GM18867 (cell line): ENCODE measurements around the gene GYPC.

Experiments
- ATAC-seq: cut with Tn5 transposase; IDR thresholded peaks from one replicate; pipeline ENCODE4 v1.9.1; 2021; ENCODE audit warnings: mild to moderate bottlenecking, moderate library complexity; ENCODE audit not compliant: unreplicated experiment

GYPC gene

DNA sequence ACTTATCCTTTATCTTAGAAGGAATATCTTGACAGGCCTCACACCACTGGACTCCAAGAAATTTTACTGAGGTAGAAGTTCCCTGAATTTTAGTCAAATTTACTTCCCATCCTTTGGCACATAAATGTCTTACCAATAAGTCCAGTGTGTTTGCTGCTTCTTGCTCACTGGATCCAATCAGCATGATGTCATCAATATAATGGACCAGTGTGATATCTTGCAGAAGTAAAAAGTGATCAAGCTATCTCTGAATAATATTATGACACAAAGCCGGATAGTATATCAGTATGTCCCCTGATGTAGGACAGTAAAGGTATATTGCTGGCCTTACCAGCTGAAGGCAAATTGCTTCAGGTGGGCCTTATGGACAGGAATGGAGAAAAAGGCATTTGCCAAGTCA, 6.9 kb upstream of the GYPC start:
- no peak for ATAC-seq

DNA sequence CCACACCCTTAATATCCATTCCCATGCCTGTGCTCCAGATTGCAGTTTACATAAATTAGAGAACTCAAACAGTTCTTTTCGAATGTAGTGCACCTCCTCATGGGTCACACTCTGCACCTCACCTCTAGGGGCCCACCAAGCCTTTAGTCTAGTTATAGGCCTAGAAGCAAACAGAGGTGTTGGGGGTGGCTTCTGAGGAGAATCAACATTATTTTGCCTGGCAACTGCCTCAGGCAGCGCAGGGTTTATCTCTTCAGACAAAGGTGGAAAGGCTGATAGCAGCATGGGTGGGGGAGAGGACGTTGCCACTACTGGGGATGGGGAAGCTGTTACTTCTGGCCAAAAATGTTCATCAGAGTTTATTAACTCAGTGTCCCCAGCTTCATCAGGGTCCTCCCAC, 5.0 kb upstream of the GYPC start:
- no peak for ATAC-seq

DNA sequence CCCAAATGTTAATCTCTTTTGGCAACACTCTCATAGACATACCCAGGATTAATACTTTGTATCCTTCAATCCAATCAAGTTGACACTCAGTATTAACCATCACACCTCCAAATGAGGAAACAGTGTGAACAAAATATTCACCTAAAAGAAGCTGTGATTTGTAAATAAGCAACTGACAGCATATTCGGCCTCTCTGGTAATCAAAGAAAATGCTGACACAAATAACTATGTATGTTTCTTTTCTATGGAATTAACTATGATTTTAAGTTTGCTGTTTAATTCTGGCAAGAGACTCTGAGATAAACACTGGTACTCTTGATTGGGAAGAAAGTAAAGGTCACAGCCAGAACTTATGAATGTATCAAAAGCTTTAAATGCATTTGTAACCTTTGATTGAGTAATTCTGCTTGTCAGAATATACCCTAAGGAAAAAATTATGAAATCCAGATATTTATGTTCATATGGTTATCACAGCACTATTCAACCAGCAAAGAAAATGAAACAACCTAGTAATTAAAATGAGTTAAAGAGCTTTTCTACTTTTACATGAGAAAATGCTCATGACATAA, 3.6 kb upstream of the GYPC start:
- ATAC-seq = no peak

DNA sequence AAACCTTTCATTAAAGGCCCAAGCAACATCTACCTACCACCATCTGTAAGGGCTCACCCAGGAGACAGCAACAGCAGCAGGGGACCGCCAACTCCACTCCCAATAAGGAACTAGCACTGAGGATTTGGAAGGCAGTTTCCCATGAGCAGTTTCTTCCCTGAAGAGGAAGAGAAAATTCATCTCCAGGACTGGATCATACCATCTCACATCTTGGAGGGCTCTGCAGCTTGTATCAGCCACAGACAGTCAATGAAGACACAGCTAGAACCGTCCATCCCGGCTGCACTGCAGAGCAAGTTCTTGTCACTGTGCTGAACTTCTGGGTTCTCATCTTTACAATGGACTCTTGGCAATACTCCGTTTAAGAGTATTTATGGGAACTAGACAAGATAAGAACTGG, 2.8 kb upstream of the GYPC start:
- ATAC-seq = no peak

DNA sequence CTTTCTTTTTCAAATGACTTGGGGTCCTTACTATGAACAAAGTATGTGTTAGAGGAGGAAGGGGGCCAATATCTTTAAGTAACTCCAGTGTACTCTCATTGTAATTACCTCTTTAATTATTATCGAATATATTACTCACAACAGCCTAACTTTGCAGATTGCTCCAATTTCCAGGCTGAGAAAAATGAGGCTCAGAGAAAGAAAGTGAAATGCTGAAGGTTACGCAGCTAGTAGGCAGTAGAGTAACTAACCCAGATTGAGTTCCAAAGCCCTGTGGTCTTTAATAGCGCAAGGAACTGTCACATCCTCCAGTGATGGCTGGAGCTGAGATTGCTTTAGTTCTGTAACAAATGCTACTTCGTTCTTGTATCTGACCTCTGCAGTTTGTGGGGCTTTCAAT, 2.2 kb upstream of the GYPC start:
- no peak for ATAC-seq

DNA sequence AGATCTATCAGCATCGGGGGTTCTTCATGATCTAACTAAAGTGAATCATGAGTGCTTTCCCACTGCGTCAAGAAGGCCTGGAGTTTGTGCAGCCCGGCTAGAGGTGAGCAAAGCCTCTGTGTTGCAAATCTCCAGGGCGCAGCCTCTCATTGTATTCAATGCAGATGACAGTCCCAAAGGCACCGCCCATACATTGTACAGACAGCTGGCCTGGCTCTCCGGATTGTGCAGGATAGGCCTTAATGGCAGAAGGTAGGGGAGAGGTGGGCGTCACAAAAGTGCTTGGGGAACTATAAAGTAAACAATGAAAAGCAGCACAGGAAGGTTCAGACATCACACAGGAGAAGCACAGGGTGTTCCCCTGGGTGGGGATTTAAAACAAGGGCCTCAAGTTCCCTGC, 907 bp upstream of the GYPC start:
- ATAC-seq = no peak

DNA sequence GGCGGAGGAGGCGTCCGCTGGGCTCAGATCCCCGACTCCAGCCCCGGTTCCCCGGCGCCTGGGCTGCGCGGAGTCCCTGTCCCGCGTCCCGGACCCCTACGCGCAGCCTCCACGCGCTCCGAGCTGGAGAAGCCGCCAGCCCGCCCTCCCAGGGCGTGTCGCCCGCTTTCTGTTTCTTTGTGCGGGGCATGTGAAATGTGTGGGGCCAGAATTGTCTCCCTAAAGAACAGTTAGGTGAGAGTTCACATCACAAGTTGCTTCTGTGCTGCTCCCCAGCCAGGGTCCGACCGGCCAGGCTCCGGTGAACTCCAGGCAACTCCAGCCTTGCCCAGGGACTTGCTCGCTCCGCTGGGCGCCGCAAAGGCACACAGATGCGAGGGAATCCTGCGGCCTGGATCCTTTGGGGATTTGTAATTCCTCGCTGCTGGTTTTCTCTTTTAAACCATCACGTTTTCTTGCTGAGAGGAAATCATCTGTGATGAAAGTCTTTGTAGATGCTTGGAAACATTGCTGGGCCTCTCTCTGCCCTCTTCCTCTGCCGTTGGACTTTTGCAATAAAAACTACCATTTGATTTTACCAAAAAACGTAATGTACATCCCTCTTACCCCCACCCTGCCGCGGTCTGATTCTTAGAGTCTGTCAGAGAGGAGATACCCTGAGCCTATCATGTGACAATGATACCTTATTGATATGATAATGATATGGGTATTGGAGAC, 631 bp downstream of the GYPC start:
- ATAC-seq = peak; percentile 32

DNA sequence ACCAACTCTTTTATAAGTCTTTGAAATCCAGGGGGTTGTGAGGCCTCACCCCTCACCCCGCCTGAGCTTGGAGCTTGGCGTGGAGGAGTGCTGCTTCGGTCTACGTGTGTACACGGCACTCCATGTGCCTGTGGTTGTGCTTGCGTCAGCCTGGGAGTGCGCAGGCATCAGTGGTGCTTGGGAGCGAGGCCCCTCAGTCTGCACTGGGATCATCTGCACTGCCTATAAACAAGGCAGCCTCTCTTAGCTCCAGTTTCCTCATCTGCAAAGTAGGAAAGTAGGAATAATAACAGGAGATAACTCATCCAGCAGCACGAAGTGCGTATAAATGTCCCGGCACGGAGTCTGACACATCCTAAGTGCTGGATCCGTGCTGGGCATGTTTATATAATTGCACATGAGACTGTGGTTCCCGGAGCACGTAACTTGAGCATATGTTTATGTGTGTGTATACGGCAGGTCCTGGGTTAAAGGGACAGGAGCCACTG, 1.2 kb downstream of the GYPC start:
- peak; percentile 17 for ATAC-seq

DNA sequence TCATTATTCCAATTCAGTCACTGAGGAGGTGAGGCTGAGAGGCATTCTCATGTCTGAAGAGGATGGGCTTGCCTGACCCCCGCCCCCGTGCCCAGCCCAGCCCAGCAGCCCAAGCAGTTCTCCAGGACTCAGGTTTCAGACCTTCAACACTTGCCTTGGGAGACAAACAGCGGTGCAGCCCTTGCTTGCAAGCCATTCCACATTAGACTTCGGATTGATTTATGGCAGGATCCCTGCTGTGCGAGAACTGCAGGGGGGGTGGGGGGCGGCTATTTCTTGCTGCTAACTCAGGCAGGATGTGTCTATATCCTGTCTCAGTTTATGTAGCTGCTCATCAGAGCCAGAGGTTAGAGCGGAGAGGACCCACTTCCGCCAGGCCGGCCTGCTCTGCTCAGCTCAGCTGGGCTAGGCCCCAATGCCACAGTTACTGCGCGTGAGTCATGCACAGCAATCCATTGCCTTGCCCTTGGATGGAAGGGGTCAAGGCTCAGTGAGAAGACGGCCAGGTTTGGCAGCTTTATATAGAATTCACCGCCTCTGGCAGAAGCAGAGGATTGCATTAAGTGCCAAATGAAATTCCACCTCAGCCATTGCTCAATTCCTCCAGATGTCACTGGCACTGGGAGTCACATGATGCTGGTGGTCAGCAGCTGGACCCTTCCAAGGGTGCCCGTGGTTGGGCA, 1.8 kb downstream of the GYPC start:
- ATAC-seq = peak; percentile 66

DNA sequence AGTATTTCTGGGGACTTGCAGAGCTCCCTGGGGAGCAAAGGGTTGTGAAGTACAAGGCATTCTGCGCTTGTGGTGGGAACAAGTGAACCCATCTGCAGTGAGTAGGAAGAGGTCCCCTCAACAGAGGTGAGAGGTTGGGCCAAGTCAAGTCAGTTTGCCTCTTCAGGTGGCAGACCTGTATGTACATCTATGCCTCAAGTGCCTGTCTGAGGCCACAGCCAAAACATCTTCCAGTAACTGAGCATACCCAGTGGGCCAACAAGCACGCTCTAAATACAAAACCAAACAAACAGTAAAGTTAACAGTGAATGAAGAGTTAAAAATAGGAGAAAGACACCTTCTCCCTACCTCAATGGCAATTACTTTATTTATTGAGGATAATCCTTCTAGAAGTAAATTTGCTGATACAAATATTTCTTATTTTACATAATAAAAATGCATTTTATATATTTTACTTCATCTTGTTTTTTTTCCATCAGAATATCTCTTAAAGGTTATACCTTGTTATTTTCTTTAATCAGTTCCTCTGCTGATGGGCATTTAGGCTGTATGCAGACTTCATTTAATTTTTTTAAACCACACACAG, 2.5 kb downstream of the GYPC start:
- peak; percentile 11 for ATAC-seq

DNA sequence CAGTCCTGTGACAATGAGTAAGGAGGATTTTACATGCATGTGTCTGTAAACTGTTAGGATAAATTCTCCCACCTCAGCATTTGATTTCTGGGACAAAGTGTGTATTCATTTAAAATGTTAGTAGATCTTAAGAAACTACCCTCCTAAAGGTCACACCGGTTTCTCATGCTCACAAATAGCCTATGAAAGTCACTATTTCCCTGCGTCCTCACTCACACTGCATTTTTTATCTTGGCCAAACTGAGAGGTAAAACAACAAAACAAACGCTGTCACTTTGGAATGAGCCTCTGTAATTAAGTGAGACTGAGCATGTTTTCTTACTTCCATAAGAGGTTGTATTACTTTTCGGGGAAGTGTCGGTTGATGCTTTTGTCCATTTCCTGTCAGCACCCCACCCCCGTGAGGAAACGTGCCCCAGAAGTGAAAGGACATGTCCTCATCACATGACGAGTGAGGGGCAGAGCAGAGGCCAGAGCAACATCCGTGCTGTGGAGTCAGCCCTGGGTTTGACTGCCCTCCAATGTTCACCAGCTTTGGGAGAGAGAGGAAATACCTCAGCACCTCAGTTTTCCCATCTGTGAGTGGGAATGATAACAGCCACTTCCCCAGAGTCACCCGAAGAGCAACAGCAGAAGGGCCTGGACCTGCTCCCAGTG, 3.1 kb downstream of the GYPC start:
- ATAC-seq = peak; percentile 56

DNA sequence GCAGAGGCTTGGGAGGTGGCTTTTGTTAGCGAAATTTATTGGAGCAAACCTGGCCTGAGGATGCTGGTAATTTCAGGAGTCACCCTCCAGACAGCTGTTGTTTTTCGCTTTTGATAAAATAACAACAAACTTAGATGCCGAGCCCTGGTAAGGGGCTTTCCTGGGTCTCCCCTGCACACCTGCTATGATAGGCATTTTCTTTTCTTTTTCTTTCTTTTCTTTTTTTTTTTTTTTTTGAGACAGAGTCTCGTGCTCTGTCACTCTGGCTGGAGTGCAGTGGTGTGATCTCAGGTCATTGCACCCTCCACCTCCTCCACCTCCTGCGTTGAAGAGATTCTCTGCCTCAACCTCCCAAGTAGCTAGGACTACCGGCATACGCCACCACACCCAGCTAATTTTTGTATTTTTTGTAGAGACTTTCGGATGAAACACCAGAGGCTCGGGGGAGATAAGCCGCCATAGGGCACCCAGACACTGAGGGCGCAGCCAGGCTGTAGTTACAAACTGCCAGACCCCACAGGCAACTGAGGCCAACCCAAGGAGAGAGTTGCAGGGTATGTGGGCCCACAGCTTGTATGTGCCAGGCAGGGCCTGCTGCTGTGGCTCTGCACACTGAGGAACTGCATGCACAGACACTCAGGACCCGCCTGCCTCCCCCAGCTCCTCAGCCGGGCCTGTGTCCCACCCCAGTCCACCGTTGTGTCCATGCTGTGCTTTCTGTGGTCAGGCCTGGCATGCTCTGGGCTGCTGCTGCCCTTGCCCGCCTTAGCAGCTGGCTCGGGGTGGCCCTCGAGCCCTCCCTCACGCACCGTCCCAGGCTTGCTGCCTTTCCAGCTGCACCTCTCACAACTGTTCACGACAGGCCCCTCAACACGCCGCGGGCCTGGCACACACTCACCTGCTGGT, 3.9 kb downstream of the GYPC start:
- ATAC-seq = no peak

DNA sequence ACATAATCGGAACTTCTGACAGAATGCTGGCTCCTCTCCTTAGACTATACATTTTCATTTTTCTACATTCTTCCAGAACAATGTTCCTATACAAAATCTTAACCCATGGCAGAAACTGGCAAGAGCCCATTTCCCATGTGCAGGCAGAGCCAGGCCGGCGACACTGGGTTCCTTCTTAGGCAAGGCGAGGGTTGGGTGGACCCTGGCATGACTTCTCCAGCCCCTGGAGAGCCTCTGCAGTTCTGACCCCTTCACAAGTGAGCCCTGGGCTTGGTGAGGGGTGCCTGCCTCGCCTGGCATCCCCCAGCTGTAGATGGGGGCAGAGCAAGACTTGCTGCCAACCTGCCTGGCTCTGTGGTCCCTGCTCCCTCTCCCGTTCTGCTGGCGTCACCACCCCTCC, 5.0 kb downstream of the GYPC start:
- ATAC-seq = no peak

DNA sequence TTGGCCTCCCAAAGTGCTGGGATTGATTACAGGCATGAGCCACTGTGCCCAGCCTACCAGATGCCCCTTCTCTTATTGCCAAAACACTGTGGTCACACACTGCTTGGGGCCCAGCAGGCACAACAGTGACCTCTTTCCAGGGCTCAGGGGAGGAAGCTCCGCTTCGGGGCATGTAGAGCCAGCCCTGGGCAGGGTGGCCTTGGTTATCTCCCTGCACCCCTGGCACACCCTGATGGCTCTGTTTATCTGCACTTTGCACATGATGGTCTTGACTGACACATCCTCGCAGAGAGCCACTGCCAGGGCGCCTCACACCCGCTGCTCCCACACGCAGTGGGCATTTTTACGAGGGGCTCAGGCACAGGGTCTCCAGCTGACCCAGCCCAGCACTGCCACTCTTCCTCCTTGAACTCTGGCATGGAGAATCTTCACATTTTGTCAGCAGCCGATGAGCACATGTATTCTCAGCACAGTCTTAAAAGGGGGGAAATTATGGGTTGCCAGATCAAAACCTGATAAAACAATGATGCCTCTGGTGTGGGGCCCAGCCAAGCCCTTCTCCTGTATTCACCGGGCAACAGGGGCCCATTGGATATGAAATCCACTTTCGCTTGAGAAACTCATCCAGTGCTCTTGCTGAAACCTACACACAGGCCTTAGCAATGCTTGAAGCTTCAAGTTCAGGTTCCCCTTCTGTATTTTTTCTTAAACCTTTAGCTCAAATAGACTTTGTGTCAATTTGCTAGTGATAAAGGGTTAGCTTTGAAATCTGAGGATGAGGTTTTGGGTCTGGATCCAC, 5.9 kb downstream of the GYPC start:
- no peak for ATAC-seq

DNA sequence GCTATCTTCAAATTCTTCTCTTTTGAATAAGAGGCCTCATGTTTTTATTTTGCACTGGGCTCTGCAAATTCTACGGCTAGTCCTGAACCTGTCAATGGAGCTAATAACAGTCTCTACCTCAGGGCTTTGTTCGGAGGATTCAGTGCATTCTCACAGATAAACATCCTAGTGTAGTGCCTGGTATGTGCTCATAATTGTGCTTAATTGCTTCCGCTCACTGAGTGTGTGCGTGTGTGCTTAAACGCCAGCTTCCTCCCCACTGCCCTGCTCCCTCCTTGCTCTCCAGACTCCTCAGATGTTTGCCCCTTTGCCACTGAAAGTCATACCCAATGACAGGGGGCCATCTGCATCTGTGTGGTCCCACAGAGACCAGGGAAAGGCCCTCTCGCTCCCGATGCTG, 6.7 kb downstream of the GYPC start:
- no peak for ATAC-seq

DNA sequence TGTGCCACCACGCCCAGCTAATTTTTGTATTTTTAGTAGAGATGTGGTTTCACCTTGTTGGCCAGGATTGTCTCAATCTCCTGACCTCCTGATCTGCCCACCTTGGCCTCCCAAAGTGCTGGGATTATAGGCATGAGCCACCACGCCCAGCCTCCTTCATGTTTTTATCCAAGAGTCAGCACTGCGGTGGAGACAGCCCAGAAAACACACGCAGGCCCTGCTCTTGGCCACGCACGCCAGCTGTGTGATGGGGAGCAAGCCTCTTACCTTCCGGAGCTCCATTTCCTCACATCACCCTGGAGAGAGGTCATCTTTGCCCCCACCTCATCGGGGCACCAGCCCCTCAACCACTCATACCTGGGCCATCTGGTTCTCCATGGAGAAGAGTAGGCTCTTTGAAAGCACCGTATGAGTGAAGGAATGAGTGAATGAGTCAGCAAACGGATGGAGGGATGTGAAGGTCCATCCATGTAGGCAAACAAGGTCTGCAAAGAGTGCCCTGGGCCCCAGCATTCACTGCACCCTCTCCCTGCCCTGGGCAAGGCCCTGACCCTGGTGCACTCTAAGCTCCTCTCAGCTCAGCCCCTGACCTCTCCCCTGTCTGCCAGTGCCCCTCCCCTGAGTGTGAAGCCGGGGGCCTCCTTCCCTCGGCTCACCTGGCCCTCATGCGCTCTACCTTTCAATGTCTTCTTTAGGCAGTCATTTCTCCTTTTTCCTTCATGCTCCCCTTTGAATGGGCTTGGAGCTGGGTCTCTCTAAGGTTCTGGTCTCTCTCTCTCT, 7.4 kb downstream of the GYPC start:
- ATAC-seq = no peak

DNA sequence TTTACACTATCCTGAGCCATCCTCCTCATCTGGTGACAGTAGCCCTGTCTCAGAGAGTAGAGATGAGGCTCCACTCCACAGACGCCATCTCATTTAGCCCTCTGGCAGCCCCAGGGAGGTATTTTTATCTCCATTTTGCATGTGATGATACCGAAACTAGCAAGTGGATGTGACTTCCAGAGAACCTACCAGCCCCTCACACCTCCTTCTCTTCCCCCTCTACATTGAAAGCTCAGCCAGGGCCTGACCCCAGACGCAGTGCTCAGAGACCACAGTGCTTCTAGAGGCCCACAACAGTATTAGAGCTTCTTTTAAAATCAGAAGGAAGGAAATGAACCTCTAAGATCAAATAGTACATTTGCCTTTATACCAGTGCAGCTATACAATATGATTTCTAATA, 8.3 kb downstream of the GYPC start:
- peak; percentile 83 for ATAC-seq

DNA sequence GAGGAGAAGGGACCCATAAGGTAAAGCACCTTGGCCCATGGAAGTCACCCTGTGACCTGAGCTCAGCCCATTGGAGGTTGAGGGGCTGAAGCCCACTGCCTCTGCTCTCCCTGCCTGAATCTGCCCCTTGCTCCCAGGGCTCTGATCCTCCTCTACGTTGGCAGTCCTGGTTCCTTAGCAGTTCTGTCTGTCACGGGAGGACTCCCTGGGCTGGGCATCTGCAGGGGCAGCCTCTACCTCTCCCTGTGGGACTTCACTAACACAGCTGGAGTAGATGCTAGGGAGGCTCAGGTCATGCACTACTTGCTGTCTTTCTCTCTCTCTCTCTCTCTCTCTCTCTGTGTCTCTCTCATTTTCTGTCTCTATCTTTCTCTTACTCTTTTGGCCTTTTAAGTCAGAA, 8.7 kb downstream of the GYPC start:
- ATAC-seq = peak; percentile 31

DNA sequence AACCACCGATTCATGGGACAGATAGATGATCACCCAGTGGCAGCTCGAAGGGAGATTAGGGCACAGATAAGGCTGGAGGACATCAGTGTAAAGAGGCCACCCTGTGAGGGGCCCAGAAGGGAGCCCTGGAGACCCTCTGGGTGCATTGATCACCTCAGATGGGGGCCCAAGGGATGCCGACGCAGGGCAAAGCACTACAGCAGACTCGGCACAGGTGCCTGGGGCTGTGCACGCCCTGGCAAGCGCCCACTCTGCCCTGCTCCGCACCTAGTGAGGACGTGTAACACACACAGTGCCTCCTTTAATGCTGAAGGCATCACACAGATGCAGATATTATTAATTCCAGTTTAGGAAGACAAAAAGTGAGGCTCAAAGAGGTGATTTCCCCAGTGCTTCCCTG, 9.5 kb downstream of the GYPC start:
- ATAC-seq = no peak
